NCI-H345 treated with DMSO at 0.1 percent for 48 hours (cell line): ENCODE measurements around the gene DDR1.

Source experiments
- DNase-seq: peaks from one replicate; lab custom pipeline; 2025; ENCODE audit not compliant: unreplicated experiment; lab: John Stamatoyannopoulos, UW

Gene DDR1

GRCh38 chr6:30880698-30881252, 3.5 kb upstream of the DDR1 start:
- peak; percentile 13 for DNase-seq

- no peak for DNase-seq
Measured at GRCh38 chr6:30881392-30882203, 2.7 kb upstream of the DDR1 start.

- no peak for DNase-seq
Measured at GRCh38 chr6:30882204-30882758, 2.0 kb upstream of the DDR1 start.

GRCh38 chr6:30882759-30883684, 1.3 kb upstream of the DDR1 start:
- peak; percentile 58 for DNase-seq

- DNase-seq, result peak; percentile 19
Measured at GRCh38 chr6:30884521-30885480, 482 bp downstream of the DDR1 start.

- DNase-seq, result peak; percentile 33
Measured at GRCh38 chr6:30885481-30885998, 1.2 kb downstream of the DDR1 start.

- peak; percentile 58 for DNase-seq
Measured at GRCh38 chr6:30885999-30886896, 1.9 kb downstream of the DDR1 start.

- no peak for DNase-seq
Measured at GRCh38 chr6:30886897-30887255, 2.6 kb downstream of the DDR1 start.

GRCh38 chr6:30887901-30888815, 3.8 kb downstream of the DDR1 start:
- DNase-seq, result no peak

- no peak for DNase-seq
Measured at GRCh38 chr6:30888816-30889495, 4.6 kb downstream of the DDR1 start.

GRCh38 chr6:30889496-30889885, 5.2 kb downstream of the DDR1 start:
- no peak for DNase-seq

- peak; percentile 60 for DNase-seq
Measured at GRCh38 chr6:30889921-30890645, 5.8 kb downstream of the DDR1 start.

- DNase-seq, result no peak
Measured at GRCh38 chr6:30890646-30891449, 6.5 kb downstream of the DDR1 start.

GRCh38 chr6:30891450-30891723, 7.1 kb downstream of the DDR1 start:
- no peak for DNase-seq

- DNase-seq, result no peak
Measured at GRCh38 chr6:30891816-30892538, 7.7 kb downstream of the DDR1 start.
